Esophagus squamous epithelium (tissue), 4 donors: ENCODE measurements around the gene SLC6A1.
A peak's percentile ranks its signal among the peaks of the same experiment; 100 is the strongest.

Experiments used
- POLR2A ChIP-seq, 4 donors: fragments of 450-650 bp; IDR thresholded peaks; one replicate each; pipeline ENCODE4 v1.6.1; 2017; ENCODE audit warnings: antibody characterized with exemption in 4 of 4, mild to moderate bottlenecking in 4 of 4, moderate library complexity in 3 of 4
- TF ChIP-seq, protein P1 (sequence below), 6 experiments: fragments of 450-650 bp in 4 of 6; fragments of 200-600 bp in 2 of 6; sonication (generic) in 2 of 6; IDR thresholded peaks; one replicate each; pipeline ENCODE4 v1.5.1; 2016 to 2019; ENCODE audit warnings: antibody characterized with exemption in 6 of 6, mild to moderate bottlenecking in 4 of 6, moderate library complexity in 4 of 6

DNA sequence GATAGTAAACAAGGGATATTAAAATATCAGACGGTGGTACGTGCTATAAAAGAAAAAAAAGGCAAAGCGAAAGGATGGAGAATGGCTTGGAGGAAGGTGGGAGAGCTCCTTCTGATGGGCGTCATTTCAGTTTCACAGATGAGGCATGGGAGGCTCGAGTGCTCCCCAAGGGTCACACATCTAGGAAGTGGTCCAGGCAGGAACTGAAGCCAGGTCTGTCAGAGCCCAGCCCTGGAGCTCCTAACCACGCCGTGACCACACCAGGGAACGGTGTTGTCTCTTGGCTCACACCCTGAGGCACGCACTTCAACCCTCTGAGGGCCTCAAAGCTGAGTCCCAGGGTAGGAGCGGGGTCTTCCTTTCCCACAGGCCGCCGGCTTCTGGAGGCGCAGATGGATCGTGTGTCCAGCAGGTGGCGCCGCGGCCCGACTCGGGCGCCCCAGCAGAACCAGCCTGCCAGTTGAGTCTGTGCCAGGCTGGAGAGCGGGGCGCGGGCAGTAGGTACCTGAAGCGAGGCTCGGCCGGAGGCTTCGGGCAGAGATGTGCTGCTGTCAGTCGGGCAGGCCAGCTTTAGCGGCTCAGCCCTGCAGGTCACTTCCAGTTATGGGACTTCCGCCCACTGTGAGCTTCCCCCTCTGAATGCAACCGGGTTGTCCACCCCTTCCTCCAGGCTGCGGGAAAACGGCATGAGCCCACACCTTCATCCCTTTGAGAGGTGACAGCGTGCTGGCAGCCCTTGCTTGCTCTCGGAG, 68.1 kb downstream of the SLC6A1 start:
- TF ChIP-seq POLR2A (IDR thresholded peaks at IDR 0.05) = no peak
- TF ChIP-seq, protein P1, sequence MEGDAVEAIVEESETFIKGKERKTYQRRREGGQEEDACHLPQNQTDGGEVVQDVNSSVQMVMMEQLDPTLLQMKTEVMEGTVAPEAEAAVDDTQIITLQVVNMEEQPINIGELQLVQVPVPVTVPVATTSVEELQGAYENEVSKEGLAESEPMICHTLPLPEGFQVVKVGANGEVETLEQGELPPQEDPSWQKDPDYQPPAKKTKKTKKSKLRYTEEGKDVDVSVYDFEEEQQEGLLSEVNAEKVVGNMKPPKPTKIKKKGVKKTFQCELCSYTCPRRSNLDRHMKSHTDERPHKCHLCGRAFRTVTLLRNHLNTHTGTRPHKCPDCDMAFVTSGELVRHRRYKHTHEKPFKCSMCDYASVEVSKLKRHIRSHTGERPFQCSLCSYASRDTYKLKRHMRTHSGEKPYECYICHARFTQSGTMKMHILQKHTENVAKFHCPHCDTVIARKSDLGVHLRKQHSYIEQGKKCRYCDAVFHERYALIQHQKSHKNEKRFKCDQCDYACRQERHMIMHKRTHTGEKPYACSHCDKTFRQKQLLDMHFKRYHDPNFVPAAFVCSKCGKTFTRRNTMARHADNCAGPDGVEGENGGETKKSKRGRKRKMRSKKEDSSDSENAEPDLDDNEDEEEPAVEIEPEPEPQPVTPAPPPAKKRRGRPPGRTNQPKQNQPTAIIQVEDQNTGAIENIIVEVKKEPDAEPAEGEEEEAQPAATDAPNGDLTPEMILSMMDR (IDR thresholded peaks at IDR 0.05) = peak; percentile 55 to 94 (median 85)
